NCI-H1092 (cell line): ENCODE measurements around the gene FXYD6.
A peak's percentile ranks its signal among the peaks of the same experiment; 100 is the strongest.
"Not testable (repeated sequence)": the region's sequence is repeated elsewhere in the genome, so short reads cannot be mapped to it uniquely, and the experiment has no call there.

ENCODE experiments used
- DNase-seq: peaks from one replicate; lab custom pipeline; 2025; lab: John Stamatoyannopoulos, UW

FXYD6 gene

DNA sequence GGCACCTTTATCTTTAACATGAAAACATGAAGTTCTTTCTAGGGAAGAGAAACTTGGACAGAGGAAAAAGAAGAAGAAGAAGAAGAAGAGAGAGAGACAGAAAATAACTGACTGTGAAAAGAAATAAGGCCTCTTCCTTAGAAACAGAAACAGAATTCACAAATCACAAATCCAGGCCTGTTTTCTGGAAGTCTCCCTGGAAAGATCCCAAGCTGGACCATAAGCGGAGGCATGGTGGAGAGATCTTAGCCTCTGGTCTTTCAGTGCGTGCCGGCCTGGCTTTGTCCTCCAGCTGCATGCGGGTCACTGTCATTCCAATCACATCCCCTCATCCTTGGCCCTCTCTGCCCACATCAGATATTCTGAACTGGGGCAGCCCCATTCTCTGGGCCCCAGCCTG is 6.9 kb downstream of the FXYD6 start:
- no peak for DNase-seq

GRCh38 chr11:117868815-117869561 is 7.5 kb downstream of the FXYD6 start:
- peak; percentile 75 for DNase-seq

DNA sequence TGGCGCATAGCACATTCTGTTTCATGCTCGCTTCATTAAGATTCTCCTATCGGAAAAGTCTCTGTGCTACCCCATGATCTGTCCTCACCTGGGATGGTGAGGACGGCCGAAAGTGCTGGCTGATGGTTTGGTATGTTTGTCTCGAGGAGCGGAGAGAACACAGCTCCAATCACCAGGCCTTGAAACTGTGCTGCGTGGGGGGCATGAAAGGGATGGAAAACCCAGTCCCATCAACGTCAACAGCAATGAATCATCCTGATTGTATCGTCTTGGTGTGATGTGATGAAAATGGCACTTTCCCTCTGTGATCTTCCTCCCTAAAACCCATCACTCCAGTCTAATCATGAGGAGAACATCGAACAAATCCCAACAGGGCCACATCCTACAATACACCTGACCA is 8.4 kb downstream of the FXYD6 start:
- no peak for DNase-seq

GRCh38 chr11:117866526-117866925 is 9.9 kb downstream of the FXYD6 start:
- DNase-seq = no peak

GRCh38 chr11:117865546-117865945 is 10.9 kb downstream of the FXYD6 start:
- DNase-seq = not testable (repeated sequence)

DNA sequence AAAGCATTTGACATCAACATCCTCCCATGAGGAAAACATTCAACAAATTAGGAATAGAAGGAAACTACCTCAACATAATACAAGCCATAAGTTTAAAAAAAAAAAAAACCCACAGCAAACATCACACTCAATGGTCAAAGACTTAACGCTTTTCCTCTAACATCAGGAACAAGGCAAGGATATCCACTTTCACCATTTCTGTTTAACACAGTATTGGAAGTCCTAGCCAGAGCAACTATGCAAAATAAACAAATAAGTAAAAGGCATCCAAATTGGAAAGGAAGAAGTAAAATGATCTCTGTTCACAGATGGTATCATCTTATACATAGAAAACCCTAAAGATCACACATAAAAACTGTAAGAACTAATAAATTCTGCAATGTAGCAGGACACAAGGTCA is 13.1 kb downstream of the FXYD6 start:
- DNase-seq = no peak

- DNase-seq = no peak
Observed at GRCh38 chr11:117862753-117863152, 13.7 kb downstream of the FXYD6 start.

GRCh38 chr11:117862019-117862725 is 14.3 kb downstream of the FXYD6 start:
- no peak for DNase-seq

DNA sequence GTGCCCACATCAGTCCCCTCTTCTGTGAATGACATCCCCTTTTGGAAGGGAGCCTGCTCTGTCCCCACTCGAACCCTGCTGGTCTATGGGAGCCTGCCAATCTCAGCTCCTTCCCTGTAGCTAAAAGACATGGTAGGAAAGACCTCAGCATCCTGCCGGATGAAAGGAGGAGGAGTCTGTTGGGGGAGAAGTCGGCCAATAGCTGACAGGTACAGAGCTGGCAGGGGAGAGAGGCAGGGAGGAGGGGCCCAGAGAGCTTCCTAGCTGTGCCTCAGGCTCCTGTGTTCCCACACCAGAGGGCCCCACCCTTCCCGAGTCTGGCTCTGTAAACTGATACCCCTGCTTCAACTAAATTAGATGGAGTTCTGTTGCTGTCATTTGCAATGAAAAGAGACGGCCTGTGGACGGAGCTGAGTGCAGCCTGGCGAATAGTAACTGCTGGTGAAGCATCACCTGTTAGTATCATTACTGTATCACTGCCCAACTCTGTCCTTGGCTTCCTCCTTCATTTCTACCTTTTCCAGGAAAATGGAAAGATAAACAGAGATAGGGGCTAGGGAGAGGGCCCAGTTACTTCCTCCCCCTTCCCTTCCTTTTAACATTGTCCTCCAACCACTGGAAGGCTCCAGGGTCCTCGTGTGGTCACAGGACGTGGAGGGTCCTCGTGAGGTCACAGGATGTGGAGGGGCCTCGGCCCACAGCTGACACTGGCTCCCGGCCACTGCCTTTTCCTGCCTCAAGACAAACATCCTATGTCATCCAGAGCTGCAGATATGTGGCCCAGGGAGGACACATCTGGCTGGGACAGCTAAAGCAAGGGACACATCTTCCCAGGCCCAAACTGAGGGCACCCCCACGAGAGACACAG is 15.1 kb downstream of the FXYD6 start:
- peak; percentile 72 for DNase-seq

- no peak for DNase-seq
Observed at GRCh38 chr11:117860139-117860538, 16.3 kb downstream of the FXYD6 start.

DNA sequence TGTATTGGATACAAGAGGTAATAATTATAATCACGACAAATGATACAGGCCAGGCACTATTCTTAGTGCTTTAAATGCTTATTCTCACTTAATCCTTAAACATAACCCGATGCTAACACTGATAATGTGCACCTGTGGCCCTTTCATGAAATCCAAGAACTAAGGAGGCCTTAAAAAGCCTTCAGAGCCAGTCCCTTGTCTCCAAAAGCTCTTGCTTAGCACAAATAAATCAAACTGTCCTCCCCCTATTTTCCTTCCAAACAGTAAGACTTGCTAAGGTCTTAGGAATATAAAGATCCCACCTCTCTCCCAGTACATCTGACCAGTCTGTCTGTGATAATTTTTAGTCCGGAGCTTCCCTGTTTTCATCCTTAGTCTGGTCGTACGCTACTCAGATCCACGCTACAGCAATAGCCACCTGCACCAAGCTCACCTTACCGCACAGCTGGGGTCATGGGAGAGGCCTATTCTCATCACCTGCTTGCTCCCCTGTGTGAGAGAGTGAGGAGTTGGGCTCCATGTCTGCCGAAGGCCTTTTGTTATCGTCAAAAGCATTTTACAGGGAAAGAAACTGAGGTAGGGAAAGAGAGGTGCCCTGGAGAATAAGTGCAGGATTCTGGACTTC is 16.9 kb downstream of the FXYD6 start:
- no peak for DNase-seq

DNA sequence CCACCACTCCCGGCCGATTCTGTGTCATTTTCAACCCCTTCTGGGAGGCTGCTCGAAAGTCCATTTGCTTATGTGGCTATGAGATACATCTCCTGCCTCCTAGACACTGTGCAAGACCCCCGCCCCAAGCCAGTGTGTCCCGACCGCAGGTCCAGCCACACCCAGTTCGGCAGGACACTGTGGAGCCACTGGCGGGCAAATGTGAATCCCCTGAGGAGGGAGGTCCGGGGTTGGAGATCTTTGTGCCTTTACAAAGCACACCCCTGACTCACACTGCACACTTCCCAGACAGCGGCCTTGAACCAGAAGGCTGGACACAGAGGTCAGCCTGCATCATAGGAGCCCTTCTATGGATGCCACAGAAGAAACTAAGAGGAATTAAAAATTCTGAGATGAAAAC is 17.4 kb downstream of the FXYD6 start:
- DNase-seq = no peak

DNA sequence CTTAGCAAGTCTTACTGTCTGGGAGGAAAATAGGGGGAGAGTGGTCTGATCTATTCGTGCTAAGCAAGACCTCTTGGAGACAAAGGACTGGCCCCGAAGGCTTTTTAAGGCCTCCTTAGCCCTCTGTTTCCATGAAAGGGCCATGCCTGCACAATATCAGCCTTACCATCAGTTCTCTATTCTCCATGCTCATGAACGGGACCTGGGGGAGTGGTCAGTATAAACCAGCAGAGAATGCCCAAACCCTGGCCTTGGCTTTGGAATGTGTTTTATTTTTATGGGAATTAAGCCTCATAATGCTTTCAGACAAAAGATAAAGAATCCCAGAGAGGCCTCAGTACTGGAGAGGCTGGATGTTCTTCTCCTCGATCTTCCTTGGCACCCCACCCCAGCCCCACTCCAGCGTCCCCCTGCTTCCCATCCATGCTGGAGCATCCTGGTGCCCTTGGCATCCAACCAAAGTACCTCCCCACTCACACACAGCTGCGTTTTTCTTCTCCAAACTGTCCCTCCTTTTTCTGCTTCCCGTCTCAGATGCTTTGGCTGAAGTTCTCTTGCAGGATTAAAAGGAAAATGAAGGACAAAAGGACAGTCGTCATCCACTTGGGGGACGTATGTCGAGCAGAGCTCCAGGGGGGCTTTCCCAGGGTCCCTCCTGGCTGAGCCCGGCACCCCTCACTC is 18.6 kb downstream of the FXYD6 start:
- DNase-seq = no peak

DNA sequence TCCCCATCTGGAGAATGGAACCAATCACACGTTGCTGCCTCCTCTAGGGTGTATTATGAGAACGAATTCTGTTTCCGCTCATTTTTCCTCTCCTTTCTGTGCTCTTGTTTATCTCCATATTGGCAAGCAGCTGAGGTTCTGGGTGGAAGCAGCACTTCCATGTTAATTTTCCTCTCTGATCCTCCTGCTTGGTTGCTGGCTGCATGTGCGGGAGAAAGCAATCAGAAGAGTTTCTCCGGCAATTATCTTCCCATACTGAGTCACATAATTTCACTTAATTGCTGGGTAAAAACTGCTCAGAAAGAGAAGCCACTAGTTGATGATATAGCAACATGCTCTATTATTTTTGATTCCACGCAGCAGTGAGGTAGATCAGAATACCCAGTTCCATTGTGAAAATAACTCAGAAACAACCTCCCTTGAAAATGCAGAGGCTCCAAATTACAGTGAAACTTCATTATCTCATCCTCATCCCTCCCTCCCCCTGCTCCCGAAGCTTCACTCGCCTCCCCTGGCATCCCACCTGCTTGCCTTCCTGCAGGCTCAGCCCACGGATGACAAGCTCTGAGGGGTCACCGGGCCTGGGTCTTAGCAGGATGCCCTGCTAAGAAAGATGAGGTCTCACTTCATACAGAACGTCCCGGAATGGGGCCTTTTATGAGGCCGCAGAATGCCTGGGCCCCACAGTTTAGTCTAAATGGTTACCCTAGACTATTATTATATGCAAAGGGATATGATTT is 20.4 kb downstream of the FXYD6 start:
- no peak for DNase-seq

- no peak for DNase-seq
Observed at GRCh38 chr11:117855186-117855845, 21.1 kb downstream of the FXYD6 start.

GRCh38 chr11:117852309-117852708 is 24.1 kb downstream of the FXYD6 start:
- no peak for DNase-seq

DNA sequence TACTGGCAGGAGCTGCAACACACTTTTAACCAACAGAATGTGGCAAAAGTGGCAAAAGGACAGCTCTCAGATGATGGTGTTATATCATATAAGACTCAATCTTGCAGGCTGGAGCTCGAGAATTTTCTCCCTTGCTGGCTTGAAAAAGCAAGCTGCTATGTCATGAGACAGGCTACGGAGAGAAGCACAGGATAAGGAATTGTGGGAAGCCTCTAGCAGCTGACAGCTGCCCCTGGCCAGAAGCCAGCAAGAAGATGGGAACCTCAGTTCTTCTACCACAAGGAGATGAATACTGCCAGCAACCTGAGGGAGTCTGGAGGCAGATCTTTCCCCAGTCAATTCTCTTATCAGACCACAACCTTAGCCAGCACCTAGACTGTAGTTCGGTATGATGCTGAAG is 24.6 kb downstream of the FXYD6 start:
- DNase-seq = no peak

- DNase-seq = no peak
Observed at GRCh38 chr11:117851106-117851505, 25.4 kb downstream of the FXYD6 start.

DNA sequence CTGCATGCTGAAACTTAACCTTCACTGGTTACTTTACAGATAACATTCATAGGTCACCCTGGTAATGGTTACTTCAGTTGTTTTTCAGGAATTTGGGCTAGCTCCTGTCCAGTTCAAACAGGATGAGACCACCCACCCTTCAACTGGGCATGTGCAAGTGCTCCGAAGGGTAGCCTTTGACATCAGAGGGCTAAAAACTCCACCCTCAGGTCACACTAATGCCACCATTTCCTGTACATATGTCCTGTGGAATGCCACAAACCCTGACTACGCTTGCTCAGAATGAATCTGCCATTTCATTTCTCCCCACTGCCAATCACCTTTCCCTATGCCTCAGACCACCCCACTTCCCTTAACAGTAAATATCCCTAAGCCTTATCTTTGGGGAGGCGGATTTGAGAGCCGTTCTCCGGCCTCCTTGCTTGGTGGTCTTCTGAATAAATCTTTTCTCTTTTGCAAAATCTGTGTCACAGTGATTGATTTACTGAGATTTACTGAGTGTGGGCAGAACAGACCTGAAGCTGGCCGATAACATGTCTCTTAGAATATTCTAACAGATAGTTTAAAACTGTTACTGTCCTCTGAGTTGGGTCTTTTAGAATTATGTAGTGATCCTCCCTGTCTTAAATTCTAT is 26.6 kb downstream of the FXYD6 start:
- no peak for DNase-seq
